NAMALWA (cell line): ENCODE data around the gene SLC4A8.

Experiments used
- DNase-seq: peaks from one replicate; pipeline ENCODE4 v3.0.0-alpha.2; 2015; ENCODE audit warnings: low spot score

The SLC4A8 gene

DNA sequence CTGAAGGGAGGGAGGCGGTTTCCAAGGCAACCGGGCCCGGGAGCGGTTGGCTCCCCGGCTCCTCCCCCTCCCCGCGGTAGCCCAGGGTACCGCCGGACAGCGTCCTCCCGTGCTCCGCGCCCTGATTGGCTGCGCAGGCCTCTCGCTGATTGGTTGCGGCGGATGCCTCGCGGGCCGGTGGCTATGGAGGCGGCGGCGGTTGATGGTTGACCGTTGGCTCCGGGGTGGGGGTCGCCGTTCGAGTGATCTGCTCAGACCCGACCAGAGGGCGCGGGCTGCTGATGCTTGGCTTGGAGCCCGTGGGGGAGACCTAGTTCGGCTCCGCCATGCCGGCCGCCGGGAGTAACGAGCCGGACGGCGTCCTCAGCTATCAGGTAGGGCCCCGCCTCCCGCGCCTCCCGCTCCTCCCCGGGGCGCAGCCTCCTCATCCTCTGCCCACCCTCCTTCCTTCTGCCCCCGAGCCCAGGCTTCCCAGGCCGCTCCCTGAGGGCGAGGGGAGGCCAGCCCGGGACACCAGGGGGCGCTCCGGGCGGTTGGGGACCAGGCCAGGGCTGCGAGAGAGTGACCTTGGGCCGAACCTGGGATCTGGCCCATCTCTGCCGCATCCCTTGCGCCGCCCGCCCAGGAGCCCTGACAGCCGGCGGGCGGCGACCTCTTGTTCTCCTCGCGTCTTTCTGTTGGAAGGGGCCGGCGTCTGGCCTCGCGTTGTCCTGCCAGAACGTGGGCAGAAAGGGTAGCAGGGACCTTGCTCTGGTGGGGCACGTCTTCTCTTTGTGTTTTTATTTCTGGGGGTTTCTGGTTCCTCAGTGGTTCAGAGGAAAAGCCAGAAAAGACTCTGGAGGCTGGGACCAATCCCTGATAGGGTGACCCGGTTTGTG, at the start of gene SLC4A8:
Gene SLC4A8, plus strand, starts transcription at position 170 of the 878 bp plus-strand sequence. Its CDS starts 157 bp downstream, at position 327.
- peak; percentile 69 for DNase-seq

DNA sequence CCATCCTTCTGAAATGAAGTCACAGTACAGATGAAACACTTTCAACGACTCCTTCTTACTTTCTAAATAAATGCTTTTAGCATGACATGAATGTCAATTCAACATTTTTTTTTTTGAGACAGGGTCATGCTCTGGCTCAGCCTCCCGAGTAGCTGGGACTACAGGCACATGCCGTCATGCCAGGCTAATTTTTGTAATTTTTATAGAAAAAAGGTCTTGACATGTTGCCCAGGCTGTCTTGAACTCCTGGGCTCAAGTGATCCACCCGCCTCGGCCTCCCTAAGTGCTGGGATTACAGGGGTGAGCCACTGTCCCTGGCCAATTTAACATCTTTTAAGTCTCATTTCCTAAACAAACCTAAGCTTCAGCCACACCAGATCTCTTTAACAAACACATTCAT, 49.8 kb upstream of the SLC4A8 start:
- DNase-seq, result no peak

DNA sequence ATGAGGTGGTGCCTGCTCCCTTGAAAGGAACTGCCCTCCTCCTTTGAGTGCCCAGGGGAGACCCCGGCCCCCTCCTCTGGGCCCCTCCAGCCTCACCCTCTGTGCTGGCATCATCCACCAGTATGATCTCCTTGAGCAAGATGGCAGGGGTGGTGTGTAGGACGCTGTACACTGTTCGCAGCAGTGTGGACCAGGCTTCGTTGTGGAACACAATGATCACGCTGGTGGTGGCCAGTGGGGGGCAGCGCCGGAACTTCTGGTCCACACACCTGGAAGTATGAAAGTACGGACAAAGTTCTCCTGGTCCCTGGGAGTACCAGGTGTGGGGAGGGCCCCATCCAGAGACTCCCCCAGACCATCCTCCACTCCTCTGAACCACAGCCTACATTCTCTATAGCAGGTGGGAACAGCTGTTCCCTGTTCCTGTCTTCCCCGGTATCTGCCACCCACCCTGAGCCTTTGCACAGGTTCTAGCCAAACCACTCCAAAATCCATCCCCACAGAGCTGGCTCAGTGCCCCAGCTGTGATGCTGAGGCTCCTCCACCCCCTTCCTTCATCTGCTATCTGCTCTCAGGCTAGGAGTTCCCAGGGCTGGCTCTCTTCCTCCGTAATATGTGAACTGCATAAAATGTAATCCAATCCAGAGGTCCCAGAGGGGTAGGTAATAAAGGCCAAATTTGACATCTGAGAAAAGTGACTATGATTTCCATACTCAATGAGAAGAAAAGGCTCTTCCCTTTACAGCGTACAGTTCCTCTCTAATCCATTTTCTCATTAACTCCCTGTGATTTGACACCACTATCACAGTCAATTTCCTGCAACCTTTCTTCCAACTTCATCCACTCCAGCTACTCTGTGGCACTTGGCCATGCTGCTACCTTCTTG, 47.3 kb upstream of the SLC4A8 start:
- DNase-seq, result no peak

DNA sequence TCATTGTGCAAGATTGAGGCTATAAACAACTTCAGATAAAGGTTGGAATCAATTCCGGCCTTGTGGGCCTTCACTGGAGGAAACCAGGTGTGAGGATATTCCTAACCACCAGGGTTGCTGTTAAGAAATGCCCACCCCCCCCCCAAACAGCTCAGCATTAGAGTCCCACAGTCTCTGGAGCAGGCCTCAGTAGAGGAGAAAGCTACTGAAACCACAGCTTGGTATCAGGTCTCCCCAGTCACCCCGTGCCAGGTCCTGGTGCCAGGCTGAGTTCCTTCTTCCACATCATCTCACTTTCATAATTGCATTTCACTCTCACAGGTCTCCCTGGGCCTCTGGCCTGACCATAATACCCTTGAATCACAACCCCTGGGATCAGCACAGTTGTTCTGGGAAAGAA, 45.9 kb upstream of the SLC4A8 start:
- DNase-seq, result no peak

DNA sequence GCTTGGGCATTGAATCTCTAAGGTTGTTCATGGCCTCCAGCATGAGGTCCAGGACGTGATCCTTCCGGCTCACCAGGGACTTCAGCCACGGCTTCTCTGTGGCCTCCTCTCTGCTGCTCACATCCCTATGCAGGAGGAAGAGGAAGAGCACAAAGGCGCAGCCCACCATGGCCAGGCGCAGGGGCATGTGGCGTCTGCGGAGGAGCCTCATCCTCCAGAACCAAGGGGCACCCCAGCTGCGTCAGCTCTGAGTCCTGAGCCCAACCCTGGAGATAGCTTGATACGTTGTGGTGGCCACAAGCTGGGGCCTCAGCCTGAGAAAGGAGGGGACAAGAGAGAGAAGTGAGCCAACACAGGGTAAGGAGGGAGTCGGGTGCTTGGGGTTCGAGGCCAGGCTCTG, 45.1 kb upstream of the SLC4A8 start:
- DNase-seq, result no peak

DNA sequence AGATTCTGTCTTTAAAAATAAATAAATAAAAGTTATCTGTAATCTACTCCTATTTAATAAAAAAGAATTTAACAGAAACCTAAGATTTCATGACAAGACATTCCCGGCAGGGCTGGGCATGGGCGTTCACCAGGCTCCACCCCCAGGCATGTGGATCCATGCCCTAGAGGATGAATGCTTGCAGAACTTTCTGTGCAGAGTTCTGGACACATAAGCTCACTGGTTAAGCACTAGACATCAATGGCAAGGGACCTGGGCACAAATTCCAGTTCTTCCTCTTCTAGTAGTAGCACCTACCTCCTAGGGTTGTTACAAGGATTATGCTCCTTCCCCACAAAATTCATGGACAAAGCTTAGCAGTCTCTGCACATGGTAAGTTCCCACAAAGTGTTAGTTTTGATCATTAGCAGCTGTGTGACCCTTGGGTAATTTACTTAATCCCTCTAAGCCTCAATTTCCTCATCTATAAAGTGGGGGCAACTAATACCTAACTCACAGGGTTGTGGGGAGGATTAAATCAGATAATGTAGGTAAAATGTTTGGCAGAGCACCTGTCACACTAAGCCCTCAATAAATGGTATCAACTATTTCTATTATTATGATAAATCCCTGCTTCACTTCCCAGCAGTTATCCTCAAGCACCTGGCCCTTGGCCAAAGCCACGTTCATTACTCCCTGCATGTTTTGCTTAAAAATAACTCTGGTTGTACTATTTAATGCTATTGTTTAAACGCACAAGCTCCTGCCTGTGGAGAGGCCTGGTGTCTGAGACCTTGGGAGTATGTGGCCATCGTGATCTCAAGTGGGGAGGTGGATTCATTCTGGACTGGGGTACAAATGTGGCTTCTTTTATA, 43.2 kb upstream of the SLC4A8 start:
- DNase-seq, result no peak

DNA sequence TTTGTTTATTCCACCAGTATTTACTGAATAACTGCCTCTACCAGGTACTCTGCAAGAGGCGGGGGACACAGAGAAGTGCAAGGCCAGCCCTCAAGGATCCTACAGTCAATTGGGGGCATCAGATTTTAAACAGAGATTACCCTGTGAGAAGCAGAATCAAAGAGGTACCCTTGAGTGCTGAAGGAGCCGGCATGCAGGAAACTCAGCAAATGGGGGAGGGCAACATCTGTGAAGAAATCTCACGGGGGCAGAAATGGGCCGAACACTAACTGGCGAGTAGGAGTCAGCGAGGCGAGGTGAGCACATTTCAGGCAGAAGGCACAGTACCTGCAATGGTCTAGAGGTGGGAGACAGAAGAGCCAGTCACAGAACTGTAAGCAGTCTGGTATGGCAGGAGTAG, 42.5 kb upstream of the SLC4A8 start:
- no peak for DNase-seq

DNA sequence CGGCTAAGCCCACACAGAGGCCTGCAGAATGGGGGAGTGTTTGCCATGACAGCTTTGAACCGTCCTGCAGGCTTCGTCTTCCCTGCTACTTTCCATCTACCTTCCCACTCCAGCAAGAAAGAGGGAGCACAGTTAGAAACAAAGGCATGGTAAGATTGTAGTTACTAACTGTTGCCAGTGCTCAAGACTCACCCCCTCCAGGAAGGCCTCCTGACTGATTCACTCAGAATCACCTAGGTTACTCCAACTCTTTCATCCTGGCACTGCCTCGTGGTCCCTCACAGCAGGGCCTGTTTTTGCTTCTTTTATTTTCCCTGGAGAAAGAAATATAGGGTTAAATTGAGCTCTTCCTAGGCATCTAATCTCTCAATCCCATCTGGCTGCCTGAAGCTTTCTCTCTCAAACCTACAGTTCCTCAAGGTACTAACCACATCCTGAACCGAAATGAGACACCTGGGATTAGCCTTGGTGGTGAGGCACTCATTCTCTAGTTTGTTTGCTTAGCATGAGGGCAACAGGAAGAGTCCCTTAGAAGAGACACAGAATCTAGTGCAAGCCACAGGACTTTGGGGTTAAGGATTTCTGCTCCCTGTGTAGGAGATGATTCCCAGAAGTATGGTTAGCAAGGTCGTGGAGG, 41.2 kb upstream of the SLC4A8 start:
- no peak for DNase-seq

DNA sequence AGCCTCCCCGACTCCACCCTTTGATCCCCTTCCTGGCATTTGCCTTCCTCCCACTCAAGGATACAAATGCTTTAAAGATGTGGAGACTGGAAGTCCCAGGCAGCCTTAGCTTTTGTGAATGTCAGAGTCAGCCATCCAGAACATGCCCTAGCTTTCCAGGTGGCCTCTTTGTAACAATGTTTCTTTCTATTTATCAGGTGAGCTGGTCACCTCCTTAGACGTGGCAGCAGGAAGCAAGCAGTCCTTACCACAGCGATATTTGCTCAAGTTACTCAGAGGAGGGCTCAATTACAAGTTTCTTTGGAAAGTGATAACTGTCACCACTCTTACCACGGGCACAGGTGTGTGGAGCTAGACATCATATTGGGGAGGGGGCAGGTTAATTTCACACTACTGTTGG, 38.3 kb upstream of the SLC4A8 start:
- no peak for DNase-seq

DNA sequence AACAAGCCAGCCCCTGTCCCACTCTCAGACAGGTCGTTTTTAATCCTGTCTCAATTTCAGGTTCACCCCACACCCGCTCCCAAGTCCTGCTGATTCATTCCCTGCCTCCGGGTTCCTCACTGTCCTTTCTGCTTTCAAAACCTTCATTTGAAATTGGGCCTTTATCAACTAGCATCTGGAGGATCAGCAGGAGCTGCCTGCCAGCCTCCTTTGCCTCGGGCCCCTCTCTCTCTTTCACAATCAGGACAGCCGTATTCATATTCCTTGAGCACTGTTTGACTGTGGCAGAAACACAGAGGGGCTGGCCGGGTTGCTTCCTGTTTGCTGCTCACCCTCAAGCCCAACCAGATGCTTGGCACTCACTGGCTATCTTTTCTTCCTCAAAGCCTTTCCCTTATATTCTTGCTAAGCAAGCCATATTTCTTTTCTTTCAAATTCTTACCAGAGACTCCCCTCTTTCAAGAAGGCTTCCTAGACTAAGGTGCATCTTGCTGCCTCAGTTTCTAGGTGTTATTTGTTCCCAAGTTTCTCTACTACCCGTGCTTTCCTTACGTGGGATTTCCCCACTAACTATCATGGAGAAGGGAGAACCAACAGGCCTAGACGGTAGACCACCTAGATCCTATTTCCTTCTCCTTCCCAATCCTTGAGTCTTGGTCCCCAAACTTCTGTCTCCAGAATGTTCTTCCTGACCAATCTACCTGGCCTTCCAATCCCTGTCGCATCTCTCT, 36.4 kb upstream of the SLC4A8 start:
- DNase-seq, result no peak

DNA sequence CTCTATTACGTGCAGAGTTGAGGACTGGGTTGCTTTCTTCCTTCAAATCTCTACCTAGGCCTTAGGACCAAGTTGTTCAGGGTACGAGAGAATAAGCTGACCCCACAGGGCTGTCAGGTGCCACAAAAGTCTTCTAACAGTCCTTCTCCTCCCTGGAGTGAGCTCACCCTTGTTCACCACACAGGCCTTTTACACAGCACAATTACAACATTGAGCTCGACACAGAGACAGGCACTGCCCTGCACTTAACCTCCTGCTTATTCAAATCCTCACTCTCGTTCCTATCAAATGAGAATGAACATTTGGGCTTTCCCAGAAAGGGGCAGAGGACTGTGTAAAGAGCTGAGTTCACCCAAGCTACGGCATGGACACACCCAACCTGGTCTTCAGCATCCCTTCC, 35.8 kb upstream of the SLC4A8 start:
- DNase-seq, result no peak

DNA sequence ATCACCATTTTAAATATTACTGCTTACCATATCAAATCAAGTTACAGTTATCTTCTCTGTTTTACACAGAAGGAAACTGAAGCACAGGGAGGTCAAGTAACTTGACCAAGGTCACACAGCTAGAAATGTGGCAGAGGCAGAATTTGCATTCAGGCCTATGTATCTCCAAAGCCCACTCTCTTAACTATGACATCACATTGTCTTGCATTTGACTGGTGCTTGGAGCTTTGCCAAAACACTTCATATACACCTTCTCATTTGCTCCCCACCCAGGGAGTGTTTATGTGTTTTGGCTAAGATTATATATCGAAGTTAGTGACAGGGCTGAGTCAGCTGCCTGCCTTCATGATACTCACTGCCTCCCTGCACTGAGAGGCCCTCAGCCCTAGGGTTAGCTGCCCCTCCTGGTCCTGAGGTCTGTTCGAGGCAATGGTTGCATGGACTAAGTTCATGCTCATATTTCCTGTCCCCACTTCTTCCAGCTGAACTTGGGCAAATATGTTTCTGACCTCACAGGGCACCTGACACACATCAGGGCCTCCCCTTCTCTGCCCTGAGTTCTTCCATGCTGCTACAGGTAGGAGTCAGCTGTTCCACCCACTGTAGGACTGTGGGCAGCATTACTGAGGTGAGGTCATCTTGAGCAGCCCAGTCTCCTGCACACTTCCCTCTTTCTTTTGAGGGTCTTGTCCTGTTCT, 35.2 kb upstream of the SLC4A8 start:
- DNase-seq, result peak; percentile 40

DNA sequence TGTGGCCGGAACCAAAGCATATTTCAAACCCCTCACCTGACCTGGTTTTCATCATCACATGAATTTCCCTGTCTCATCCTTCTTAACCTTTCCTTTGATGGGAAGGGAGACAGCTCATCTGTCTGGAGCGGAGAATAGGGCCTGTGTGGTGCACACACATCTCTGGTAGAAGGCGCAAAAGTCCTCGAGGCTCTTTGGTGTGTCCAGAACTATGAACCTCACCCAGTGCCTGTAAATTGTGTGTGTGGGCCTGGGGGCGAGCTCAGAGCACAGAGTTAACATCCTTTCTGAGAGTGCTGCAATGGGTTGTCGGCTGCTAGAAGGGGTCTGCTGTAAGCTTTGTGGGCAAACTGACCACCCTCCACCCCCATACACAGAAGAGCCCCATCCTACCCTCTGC, 34.2 kb upstream of the SLC4A8 start:
- no peak for DNase-seq

DNA sequence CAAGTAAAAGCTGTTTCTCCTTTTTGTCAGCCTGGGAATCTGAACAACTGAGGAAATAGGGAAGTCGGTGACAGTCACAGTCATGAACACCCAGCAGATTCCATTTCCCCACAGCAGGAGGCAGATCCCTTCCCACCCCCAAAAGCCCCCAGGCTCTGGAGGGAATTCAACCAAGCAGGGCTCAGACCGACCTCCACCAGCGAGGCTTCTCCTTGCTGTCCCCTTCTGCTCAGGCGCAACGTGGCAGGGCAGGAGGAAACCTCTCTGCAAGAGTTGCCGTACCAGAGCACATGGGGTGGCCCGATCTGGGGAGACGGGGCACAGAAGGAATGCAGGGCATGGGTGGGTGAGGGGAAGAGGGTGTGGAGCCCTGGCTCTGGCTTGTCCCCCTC, 33.7 kb upstream of the SLC4A8 start:
- DNase-seq, result peak; percentile 52

DNA sequence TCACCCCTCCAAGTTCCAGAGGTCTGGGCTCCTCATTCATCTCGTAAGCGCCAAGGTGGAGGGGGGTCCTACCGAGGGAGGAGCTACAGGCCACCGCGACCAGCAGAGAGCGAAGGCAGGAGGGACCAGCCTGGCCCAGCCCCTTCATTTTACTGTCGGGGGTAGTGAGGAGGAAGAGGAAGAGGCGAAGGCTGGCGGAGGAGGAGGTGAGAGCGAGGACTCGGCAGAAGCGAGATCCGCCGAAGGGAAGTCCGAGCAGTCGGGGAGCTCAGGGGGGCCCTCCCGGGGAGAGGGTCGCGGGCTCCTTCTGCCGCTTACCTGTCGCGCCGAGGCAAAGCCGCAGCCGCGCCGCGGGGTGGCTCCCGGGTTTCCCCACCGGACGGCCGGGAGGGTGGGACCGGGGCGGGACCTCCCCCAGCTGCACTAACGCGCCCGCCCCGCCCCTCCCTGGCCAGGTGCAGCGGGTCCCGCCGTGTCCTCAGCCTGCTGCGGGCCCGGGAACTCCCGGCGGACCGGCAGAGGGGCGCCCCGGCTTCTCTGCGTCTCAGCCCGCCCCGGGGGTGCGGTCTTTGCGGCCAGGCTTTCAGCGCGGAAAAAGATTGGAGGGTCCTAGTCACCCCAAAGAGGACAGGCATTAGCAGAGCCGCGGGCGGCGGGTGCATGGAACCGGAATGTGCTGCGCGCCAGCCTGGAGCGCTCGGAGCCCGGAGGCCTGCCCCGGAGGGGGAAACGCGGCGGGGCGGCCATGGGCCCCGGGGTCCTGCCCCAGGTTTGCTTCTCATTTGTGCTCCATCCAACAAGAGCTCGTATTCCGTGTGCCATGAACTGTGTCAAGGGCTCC, 33.1 kb upstream of the SLC4A8 start, which contains the start of gene GALNT6:
Gene GALNT6, minus strand, starts transcription at position 124 of the 841 bp plus-strand sequence. CDS start 11,625 bp downstream, outside the sequence.
- DNase-seq, result peak; percentile 74

DNA sequence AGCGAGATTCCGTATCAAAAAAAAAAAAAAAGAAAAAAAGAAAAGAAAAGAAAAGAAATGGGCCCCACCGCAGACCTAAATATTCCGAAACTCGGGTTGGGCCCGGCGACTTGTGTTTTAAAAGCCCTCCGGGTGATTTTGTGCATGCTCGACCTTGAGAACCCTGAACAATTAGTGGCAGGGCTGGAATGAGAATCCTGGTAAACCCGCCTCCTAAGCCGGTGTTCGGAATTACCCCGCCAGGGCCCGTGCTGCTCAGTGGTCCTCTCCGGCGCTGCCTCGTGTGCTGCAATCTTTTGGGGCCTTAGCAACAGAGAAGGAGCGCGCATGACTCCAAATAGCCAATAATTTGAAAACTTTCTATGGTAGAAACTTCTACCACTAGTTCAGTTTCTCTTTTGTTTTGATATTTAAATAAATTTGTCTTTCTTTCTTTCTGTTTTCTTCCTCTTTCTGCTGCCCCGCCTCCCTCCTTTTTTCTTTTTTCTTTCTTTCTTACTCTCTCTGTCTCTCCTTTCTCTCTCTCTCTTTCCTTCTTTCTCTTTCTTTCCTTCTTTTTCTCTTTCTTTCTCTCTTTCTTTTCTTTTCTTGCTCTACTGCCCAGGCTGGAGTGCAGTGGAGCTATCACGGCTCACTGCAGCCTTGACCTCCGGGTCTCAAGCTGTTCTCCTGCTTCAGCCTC, 31.9 kb upstream of the SLC4A8 start:
- no peak for DNase-seq

DNA sequence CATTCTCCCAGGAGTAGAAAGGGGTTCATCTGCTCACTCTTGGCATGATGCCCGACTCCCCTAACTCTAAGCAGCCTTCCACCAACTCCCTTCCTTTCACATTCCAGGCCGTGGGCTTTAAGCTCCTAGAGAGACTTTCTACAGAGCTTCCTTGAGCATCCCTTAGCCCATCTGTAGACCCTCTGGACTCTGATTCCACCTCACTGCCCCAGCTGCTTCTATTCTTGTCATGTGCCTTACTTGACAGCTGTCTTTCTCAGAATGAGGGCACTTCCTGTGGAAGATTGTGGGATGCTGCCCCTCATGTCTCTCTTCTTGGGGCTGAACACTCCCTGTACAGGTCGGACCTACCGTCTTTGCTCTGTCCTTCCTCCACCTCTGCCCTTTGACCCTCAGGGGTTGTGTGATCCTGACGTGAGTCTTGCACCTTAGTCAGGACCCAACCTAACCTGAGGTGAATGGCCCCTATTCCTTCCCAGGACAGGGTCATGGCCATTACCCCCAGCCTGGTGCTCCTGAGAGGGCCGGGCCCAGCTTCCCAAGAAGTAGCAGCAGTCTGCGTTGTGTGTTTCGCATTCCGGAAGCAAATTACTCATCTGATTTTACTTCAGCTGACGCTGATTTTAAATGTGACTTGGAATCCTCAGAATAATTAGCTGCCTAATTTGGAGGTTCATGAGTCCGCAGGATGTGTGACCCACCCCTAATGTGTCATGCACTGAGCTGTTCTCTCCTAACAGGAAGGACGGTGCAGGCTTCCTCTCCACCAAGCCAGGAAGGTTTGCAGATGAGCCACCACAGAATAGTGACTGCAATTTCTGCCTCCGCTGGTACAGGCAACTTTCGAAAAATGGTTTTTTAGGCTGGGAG, 30.7 kb upstream of the SLC4A8 start:
- DNase-seq, result no peak
